GM08714 (cell line): ENCODE measurements around the gene GPC3.
"Not testable (repeated sequence)": the region's sequence is repeated elsewhere in the genome, so short reads cannot be mapped to it uniquely, and the experiment has no call there.

Experiments used
- H3K4me3 ChIP-seq: fragments of 200-500 bp; sonication (Bioruptor generic); 2 replicates; pipeline ENCODE4 v1.5.1; 2014; ENCODE audit warnings: mild to moderate bottlenecking, low read length, inconsistent platforms
- ZNF274 ChIP-seq: IDR thresholded peaks from 2 replicates; pipeline ENCODE4 v1.6.1; 2012; ENCODE audit warnings: mild to moderate bottlenecking, low read depth, low read length

Gene GPC3

GRCh38 chrX:134006484-134007161 lies 21.2 kb upstream of the GPC3 start:
- TF ChIP-seq ZNF274: no peak
- H3K4me3 ChIP-seq: no peak overlapping the region

GRCh38 chrX:134004084-134004483 lies 18.7 kb upstream of the GPC3 start:
- no peak overlapping the region for H3K4me3 ChIP-seq
- TF ChIP-seq ZNF274: no peak

GRCh38 chrX:134002921-134003615 lies 17.7 kb upstream of the GPC3 start:
- no peak overlapping the region for H3K4me3 ChIP-seq
- no peak for TF ChIP-seq ZNF274

GRCh38 chrX:134000260-134001245 lies 15.2 kb upstream of the GPC3 start:
- no peak overlapping the region for H3K4me3 ChIP-seq
- TF ChIP-seq ZNF274: no peak

- TF ChIP-seq ZNF274: no peak
- no peak overlapping the region for H3K4me3 ChIP-seq
Observed at GRCh38 chrX:133999031-133999705, 13.8 kb upstream of the GPC3 start.

- H3K4me3 ChIP-seq: no peak overlapping the region
- TF ChIP-seq ZNF274: no peak
Observed at GRCh38 chrX:133995759-133996158, 10.4 kb upstream of the GPC3 start.

- no peak overlapping the region for H3K4me3 ChIP-seq
- no peak for TF ChIP-seq ZNF274
Observed at GRCh38 chrX:133994576-133994975, 9.2 kb upstream of the GPC3 start.

- no peak overlapping the region for H3K4me3 ChIP-seq
- TF ChIP-seq ZNF274: no peak
Observed at GRCh38 chrX:133992882-133993281, 7.5 kb upstream of the GPC3 start.

- TF ChIP-seq ZNF274: no peak
- H3K4me3 ChIP-seq: no peak overlapping the region
Observed at GRCh38 chrX:133991814-133992213, 6.4 kb upstream of the GPC3 start.

- H3K4me3 ChIP-seq: not testable (repeated sequence)
Observed at GRCh38 chrX:133991057-133991456, 5.7 kb upstream of the GPC3 start.

GRCh38 chrX:133989993-133990392 lies 4.6 kb upstream of the GPC3 start:
- TF ChIP-seq ZNF274: no peak
- no peak overlapping the region for H3K4me3 ChIP-seq

- TF ChIP-seq ZNF274: no peak
- no peak overlapping the region for H3K4me3 ChIP-seq
Observed at GRCh38 chrX:133989490-133989889, 4.1 kb upstream of the GPC3 start.

GRCh38 chrX:133988010-133988409 lies 2.6 kb upstream of the GPC3 start:
- no peak for TF ChIP-seq ZNF274
- no peak overlapping the region for H3K4me3 ChIP-seq

- H3K4me3 ChIP-seq: no peak overlapping the region
- no peak for TF ChIP-seq ZNF274
Observed at GRCh38 chrX:133987188-133987587, 1.8 kb upstream of the GPC3 start.
